Mammary epithelial cell (primary cell): Measurements from ENCODE around the gene TNF.

Source experiments
- CTCF ChIP-seq, 2 donors: IDR thresholded peaks in 1 of 2; conservative IDR thresholded peaks in 1 of 2; 2 replicates each; pipeline ENCODE4 v1.5.1; 2011 to 2012; ENCODE audit warnings: inconsistent platforms in 2 of 2, low read length in 2 of 2, mild to moderate bottlenecking in 2 of 2, control low read depth in 1 of 2, low read depth in 1 of 2; ENCODE audit not compliant: insufficient read depth in 1 of 2; ENCODE audit errors: extremely low read depth in 1 of 2
- EZH2 ChIP-seq: IDR thresholded peaks from 2 replicates; pipeline ENCODE4 v1.6.1; 2012; ENCODE audit warnings: low read length, inconsistent platforms, borderline replicate concordance

GRCh38 chr6:31581434-31582229, 6.3 kb downstream of the TNF start:
- TF ChIP-seq CTCF (conservative IDR thresholded peaks at IDR 0.05 in 1 of 2, IDR thresholded peaks at IDR 0.05 in 1 of 2; ENCODE audit: extremely low read depth in 1 of 2, insufficient read depth in 1 of 2, low read depth in 1 of 2, low read length in 2 of 2) (no peak), EZH2 (no peak)
